ENCODE data around the gene ZNF169.
"Not testable (repeated sequence)": the region's sequence is repeated elsewhere in the genome, so short reads cannot be mapped to it uniquely, and the experiment has no call there.

Gene ZNF169

DNA sequence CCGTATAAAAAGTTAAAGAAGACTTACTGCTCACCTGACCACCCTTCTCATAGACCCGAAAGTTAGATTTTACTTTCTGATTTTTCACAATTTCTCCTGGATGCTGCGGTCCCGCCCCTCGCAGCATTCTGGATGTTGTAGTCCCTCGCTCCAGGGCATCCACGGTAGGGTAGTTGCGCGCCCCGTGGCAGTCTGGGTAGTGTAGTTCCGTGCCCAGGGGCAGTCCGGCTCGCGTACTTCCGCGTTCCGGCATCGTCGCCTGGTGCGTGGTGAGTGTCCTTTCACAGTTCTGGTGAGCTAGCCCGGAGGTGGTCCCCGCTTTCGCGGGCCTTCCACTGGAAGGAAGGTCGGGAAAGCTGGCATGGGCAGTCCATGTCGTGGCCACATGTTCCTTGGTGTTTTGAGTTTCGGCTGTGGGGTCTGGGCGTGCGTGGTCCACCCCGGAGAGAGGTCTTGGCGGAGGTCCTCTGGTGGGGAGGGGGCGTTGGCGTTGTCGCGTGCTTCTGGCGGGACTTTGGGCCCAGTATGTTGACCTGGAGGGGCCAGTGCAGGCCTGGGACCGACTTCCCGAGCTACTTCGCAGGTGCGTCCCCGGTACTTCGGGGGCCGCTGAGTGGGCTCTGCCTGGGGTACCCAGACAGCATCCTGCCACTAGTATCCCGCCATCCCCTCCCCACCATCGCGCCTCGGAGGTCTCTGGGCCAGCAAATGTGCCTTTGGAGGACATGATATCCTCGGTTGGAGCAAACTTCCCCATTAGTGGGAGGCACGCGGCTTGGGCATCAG lies at the start of gene ZNF169:
Gene ZNF169 (plus strand): TSS at position 222 of the 786 bp plus-strand sequence. CDS start 19,515 bp downstream, outside the sequence.
- in situ Hi-C loops (cut with MboI; ENCODE audit: low sequenced_read_pairs) = no loop called here

DNA sequence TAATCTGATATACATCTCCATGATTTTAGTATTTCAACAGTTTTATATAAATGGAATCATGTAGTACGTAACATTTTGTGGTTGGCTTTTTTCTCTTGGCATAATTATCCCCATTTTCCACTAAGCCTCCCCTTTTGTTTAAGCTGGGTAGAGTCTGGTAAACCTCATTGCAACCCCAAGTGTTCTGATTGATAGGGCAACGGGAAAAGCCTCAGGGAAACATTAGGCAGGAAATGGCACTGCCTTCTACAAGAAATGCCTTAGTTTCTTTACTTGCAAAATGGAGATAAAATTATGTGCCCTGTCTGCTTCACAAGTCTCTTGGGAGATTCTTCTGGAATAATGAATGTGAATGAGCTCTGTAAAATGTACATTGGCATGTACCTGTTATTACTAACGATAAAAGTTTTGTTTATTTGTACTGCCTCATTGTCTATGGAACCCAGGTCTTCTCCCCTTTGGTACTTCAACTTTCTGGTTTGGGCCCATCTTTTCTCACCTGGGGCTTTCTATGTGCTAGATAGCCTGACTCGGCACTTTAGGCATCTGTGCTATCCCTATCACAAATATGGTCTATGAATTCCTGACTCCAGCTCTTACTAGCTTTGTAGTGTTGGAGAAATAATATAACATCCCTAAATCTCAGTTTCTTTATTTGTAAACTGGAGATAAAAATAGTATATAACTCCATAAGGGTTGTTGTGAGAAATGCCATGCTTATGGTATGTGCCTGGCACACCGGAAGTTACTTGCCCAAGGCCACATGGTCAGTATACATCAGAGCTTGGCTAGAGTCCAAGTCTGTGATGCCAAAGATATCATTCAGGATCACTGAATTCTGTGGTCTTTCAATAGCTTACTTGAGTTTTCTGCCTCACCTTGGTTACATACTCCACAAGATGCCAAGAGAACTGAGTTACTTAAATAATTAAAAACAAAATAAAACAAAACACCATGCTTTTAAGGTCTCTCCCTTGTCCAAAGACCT lies 48.2 kb upstream of the ZNF169 start:
- in situ Hi-C loops (cut with MboI; ENCODE audit: low sequenced_read_pairs) = no loop called here

DNA sequence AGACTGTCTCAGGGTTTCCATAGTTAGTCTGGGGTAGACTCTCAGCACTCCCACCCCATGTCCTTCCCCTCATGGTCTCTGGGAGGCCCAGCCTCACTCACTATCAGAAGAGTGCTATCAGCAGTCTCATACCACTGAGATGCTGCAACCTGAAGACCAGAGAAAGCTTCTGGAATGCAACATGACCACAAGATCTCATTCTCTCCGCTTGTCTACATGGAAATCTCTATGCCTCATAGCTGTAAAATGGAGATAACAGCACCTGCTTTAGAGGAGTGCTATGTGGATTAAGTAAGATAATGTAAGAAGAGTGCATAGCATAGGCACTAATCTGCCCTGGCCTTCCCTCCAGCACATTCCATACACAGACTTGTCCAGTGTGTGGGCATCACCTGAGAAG lies 47.0 kb upstream of the ZNF169 start:
- in situ Hi-C loops (cut with MboI; ENCODE audit: low sequenced_read_pairs) = no loop called here

DNA sequence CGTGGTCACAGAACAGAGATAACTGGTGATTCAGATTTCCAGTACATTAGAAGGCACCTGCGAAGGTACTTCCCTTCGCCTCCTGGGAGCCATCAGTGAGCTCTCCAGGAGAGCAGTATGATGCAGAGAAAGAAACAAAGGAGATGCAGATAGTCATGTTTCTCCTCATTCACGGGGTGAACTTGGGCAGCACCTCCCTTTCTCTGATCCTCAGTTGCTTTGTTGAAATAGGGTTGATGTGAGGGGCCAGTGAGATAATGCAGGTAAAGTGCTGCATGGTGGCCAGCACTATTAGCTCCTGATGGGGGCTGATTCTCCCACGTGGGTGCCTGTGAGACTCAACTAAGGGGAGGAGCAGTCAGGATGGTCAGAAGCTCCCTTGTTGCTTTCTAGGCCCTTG lies 46.6 kb upstream of the ZNF169 start:
- in situ Hi-C loops (cut with MboI; ENCODE audit: low sequenced_read_pairs) = no loop called here

DNA sequence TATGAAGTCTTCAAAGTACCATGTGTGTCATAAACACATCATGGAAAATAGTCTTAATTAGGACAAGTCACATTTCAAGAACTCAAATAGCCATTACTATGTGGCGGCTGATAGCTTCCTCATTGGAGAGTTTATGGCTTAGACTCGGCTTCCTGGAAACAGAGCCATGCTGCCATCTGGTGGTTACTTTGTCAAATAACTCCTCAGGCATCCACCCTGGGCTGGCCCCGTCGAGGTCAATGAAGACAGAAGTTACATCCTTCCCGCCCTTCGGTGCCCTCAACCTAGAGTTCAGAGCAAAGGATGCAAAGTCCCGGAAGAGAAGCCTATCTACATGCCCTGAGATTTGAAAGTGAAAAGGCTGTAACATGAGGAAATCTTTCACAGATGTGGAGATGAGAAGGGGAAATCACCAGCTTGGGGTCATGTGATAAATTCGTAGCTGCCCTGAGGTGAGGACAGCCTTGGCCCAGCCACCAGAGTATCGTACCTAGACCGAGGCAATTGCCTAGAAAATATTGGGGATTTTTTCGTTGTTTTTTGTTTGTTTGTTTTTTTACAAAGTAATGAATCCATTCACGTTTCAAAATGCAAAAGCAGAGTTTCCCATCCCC lies 45.5 kb upstream of the ZNF169 start:
- in situ Hi-C loops (cut with MboI; ENCODE audit: low sequenced_read_pairs) = no loop called here

DNA sequence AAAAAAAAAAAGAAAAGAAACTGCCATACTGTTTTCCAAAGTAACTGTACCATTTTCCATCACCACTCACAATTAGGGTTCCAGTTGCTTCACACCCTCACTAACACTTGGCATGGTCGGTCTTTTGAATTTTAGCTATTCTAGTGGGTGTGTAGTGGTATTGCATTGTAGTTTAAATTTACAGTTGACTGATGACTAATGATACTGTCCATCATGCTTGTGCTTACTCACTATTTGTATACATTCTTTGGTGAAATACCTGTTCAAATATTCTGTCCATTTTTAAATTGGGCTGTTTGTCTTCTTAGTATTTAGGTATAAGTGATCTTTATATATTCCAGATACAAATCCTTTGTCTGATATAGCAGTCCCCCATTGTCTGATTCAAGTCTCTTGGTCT lies 36.2 kb upstream of the ZNF169 start:
- in situ Hi-C loops (cut with MboI; ENCODE audit: low sequenced_read_pairs) = no loop called here

DNA sequence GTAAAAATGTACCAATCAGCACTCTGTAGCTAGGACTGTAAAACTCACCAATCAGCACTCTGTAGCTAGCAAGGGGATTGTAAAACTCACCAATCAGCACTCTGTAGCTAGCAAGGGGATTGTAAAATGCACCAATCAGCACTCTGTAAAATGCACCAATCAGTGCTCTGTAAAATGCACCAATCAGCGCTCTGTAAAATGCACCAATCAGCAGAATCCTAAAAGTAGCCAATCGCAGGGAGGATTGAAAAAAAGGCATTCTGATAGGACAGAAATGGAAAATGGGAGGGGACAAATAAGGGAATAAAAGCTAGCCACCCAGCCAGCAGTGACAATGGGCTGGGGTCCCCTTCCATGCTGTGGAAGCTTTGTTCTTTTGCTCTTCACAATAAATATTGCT lies 33.7 kb upstream of the ZNF169 start:
- in situ Hi-C loops (cut with MboI; ENCODE audit: low sequenced_read_pairs) = not testable (repeated sequence)

DNA sequence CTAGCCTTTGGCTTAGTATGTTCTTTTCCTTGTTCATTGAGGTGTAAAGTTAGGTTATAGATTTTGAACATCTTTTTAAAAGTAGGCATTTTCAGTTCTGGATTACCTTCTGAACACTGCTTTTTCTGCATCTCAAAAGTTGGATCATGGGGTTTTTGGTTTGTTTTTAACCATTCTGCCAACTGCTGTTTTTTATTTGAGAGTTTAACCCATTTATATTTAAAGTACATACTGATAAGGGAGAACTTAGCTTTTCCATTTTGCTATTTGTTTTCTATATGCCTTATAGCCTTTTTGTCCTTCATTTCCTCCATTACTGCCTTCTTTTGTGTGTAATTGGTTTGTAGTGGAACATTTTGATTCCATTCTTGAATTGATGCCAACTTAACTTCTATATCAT lies 30.5 kb upstream of the ZNF169 start:
- in situ Hi-C loops (cut with MboI; ENCODE audit: low sequenced_read_pairs) = no loop called here

DNA sequence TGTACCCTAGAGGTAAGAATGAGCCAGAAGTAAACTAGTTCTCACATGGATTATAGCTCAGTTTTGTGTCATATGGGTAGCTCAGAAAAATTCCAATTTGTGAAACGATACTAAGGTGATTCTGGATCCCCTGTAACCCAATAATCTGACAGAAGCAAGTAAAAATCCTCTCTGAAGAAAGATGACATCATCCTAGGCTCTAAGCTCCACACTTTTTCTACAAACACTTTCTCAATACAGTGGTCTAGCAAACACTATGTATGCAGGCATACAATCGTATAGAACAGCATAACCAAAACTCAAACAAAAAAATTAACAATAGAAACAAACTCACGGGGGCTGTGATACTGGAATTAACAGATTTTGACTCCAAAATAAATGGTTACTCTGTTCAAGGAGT lies 26.7 kb upstream of the ZNF169 start:
- in situ Hi-C loops (cut with MboI; ENCODE audit: low sequenced_read_pairs) = no loop called here

DNA sequence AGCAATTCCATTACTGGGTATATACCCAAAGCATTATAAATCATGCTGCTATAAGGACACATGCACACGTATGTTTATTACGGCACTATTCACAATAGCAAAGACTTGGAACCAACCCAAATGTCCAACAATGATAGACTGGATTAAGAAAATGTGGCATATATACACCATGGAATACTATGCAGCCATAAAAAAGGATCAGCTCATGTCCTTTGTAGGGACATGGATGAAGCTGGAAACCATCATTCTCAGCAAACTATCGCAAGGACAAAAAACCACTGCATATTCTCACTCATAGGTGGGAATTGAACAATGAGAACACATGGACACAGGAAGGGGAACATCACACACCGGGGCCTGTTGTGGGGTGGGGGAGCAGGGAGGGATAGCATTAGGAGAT lies 18.0 kb upstream of the ZNF169 start:
- in situ Hi-C loops (cut with MboI; ENCODE audit: low sequenced_read_pairs) = not testable (repeated sequence)

DNA sequence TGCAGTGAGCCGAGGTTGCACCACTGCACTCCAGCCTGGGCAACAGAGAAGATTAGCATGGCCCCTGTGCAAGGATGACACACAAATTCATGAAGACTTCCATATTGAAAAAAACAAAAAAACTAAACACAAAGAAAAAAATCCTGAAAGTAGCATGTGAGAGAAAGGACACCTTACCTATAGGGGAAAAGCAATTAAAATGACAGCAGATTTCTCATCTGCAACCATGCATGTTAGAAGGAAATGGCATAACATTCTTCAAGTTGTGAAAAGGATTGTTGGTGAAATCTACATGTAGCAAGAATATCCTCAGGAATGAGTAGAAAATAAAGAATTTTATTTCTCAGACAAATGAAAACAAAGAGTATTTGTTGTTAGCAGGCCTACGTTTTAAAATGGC lies 13.4 kb upstream of the ZNF169 start:
- in situ Hi-C loops (cut with MboI; ENCODE audit: low sequenced_read_pairs) = no loop called here

DNA sequence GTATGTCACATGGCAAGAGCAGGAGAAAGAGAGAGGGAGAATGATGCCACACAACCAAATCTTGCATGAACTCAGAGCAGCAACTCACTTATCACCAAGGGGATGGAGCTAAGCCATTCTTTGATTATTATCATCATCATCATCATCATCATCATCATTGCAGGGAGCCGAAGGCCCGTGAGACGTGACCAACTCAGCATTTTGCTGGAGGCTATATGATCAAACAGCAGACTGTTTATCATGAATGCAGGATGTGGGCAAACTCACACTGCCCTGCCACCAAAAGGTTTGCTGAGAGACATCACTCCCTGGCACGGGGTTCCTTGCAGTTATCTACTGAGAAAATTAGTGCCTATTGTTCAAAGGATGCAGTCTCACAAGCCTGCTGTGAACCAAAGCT lies 8.6 kb upstream of the ZNF169 start:
- in situ Hi-C loops (cut with MboI; ENCODE audit: low sequenced_read_pairs) = no loop called here

DNA sequence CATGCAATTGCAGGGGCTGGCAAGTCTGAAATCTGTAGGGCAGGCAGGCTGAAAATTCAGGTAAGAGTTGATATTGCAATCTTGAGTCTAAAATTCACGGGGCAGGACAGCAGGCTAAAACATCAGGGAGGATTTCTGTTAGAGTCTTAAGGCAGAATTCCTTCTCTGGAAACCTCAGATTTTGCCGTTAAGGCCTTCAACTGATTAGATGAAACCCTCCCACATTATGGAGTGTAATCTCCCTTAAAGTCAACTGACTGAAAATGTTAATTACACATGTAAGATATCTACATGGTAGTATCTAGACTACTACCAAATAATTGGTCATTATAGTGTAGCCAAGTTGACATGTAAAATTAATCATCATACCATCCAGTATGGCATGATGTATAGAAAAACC lies 3.1 kb upstream of the ZNF169 start:
- in situ Hi-C loops (cut with MboI; ENCODE audit: low sequenced_read_pairs) = no loop called here

DNA sequence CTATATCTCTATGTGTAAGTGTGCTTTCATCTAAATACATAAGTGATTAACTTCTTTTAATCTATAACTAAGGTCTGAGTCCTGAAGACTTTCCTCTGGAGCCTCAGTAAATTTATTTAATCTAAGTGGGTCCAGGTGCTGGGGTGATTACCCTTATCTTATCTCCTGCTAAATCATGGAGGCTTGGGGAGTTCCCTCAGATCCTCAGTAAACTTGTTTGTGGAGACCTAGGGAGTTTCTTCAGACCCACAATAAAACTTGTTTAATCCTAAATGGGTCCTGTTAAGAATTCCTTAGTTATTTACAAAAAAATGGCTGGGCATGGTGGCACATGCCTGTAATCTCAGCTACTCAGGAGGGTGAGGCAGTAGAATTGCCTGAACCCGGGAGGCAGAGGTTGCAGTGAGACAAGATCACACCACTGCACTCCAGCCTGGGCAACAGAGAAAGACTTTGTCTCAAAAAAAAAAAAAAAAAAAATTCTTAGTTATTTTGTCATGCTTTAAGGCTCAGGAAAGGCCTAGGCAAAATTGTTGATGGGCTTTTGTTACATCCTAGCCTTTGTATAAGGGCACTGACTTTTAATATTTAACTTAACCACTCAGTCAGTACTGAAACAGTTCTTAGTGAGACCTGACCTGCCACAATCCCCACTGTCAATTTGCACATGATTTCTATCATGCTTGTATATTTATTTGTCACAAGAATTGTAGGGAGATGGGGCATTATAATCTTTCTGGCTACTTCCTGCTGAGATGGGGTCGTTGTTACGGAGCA lies 6.7 kb downstream of the ZNF169 start:
- in situ Hi-C loops (cut with MboI; ENCODE audit: low sequenced_read_pairs) = not testable (repeated sequence)

DNA sequence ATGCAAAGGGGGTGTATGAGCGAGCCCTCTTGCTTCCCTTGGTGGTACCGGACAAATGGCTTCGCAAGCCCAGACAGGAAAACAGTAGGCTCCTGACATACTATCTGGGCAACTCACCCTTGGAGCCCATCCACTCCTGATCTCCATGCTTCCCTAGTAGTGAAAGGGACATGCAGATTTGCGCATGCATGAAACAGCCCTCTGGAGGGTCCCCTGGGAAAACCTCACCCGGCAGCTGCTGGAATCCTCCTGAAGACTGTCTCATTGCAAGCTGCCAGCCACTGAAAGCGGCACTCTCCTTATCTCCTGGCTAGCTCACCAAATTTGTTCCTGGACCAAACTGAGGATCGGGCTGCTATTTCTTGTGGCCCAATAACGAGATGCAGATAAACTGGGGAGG lies 10.2 kb downstream of the ZNF169 start:
- in situ Hi-C loops (cut with MboI; ENCODE audit: low sequenced_read_pairs) = no loop called here

DNA sequence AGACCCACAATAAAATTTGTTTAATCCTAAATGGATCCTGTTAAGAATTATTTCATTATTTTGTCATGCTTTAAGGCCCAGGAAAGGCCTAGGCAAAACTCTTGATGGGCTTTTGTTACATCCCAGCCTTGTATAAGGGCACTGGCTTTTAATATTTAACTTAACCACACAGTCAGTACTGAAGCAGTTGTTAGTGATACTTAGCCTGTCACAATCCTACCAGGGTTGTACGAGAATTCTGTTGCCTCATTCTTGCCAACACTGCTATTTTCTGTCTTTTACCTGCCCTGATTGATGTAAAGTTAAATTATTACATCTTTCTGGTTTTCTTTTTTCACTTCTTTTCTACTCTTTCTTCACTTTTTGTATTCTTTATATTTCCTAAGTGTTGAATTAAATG lies 10.9 kb downstream of the ZNF169 start:
- in situ Hi-C loops (cut with MboI; ENCODE audit: low sequenced_read_pairs) = no loop called here

DNA sequence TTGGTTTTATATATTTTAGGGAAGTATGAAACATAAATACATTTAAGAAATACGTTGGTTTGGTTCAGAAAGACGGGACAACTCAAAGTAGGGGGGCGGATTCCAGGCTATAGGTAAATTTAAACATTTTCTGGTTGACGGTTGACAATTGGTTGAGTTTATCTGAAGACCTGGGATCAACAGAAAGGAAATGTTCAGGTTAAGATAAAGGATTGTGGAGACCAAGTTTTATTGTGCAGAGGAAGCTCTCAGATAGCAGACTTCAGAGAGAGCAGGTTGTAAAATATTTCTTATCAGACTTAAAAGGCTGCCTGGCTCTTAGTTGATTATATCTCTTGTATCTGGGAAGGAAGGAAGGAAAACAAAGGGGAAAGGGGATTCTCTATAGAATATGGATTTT lies 17.9 kb downstream of the ZNF169 start:
- in situ Hi-C loops (cut with MboI; ENCODE audit: low sequenced_read_pairs) = not testable (repeated sequence)

DNA sequence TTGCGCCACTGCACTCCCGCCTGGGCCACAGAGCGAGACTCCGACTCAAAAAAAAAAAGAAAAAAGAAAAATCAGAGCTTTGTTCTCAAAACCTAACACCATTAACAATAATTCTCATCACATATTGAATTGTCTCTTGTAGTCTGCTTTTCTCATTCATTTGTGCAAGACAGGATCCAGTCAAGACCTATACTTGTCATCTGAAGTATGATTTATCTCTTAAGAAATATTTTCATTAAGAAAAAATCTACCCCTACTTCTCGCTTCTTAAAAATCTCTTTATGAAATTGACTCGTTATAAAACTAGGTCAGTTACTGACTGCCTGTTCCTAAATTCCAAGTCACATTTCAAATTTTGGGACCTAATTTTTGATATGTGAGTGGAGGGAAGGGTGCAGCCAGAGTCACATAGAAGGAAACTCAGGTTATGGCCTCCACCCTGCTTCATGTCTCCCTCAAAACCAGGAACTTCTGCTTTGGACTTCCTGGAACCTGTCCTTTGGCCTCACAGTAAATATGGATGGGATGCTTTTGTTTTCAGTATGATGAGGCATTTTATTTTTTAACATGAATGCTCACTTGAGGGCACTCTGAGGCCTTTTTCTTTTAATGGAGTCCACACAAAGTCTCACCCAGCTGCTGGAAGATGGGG lies 18.9 kb downstream of the ZNF169 start:
- in situ Hi-C loops (cut with MboI; ENCODE audit: low sequenced_read_pairs) = no loop called here

DNA sequence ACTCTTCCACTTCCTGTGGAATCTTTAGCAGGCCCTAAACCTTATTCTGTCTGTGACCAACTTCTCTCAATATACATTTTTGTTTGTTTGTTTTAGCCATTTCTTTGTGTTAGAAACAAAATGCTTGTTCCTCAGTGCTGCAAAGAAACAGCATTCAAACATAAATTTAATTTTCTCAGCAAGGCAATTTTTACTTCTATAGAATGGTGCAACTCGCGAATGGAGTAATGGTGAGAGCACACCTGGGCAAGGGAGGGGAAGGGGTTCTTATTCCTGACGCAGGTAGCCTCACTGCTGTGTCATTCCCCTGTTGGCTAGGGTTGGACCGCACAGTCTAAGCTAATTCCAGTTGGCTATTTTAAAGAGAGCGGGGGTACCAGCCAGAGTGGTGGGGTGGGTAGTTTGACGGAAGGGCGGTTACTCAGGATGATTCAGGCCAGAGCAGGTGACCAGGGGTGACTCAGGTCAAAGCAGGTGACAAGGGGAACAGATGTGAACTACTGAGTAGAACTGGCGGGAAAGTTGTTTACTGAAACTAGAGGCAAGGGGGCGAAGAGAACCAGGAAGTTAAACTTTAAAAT lies 21.4 kb downstream of the ZNF169 start:
- in situ Hi-C loops (cut with MboI; ENCODE audit: low sequenced_read_pairs) = no loop called here

DNA sequence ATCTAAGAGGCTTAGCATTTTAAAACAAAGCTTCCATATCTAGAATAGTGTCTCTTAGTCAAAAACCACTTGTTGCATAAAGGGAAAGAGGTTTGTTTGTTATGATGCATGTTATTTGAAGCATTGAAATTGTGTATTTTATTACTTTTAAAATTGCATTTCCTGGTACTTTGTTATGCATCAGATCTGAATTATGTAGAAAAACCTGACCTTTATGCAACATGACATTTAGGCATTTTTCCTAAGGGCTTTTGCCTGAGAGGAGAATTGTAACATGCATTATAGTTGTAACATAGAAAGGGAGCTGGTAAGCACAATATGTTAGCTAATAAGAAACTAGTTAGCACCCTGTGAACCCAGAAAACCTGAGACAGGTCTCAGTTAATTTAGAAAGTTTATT lies 22.0 kb downstream of the ZNF169 start:
- in situ Hi-C loops (cut with MboI; ENCODE audit: low sequenced_read_pairs) = no loop called here

All from hTERT RPE-1 (cell line).